Measurements from ENCODE around the gene LIFR.

Gene LIFR

GRCh38 chr5:38540314-38540713, 16.1 kb downstream of the LIFR start (continued):
- TF ChIP-seq KLF17 (tag by site-specific recombination; IDR thresholded peaks at IDR 0.05) (no peak), WT1 (tag by site-specific recombination; IDR thresholded peaks at IDR 0.05) (no peak), ZNF549 (tag by site-specific recombination; IDR thresholded peaks at IDR 0.05) (no peak), ZNF830 (tag by site-specific recombination; IDR thresholded peaks at IDR 0.05; ENCODE audit: low read depth) (no peak), ZNF214 (tag by site-specific recombination; IDR thresholded peaks at IDR 0.05; ENCODE audit: borderline replicate concordance) (no peak), ZNF223 (tag by site-specific recombination; IDR thresholded peaks at IDR 0.05) (no peak), GFI1B (tag by site-specific recombination; IDR thresholded peaks at IDR 0.05) (no peak), PRDM6 (tag by site-specific recombination; IDR thresholded peaks at IDR 0.05) (peak; percentile 37; the same call in 1 of the 2 replicates), ZNF777 (tag by site-specific recombination; IDR thresholded peaks at IDR 0.05; ENCODE audit: borderline replicate concordance) (no peak), ZNF629 (tag by site-specific recombination; IDR thresholded peaks at IDR 0.05) (0 out of 2 replicates have a peak, but pooled peaks have one; percentile 9), ZNF138 (tag by site-specific recombination; IDR thresholded peaks at IDR 0.05; ENCODE audit: borderline replicate concordance) (no peak), HIC1 (tag by site-specific recombination; IDR thresholded peaks at IDR 0.05) (no peak), ZNF670 (tag by site-specific recombination; IDR thresholded peaks at IDR 0.05; ENCODE audit: low read depth) (no peak), ZNF394 (tag by site-specific recombination; IDR thresholded peaks at IDR 0.05; ENCODE audit: borderline replicate concordance) (no peak), TCF7L2 (IDR thresholded peaks at IDR 0.05; ENCODE audit: borderline replicate concordance, low read depth, low read length) (no peak), SCRT2 (tag by site-specific recombination; IDR thresholded peaks at IDR 0.05) (0 out of 2 replicates have a peak, but pooled peaks have one; percentile 52), YY1 (tag by site-specific recombination; IDR thresholded peaks at IDR 0.05) (no peak), ZNF707 (tag by site-specific recombination; IDR thresholded peaks at IDR 0.05) (no peak), ZNF311 (tag by site-specific recombination; IDR thresholded peaks at IDR 0.05; ENCODE audit: borderline replicate concordance) (no peak), IKZF3 (tag by site-specific recombination; IDR thresholded peaks at IDR 0.05) (no peak), ELK4 (IDR thresholded peaks at IDR 0.05; ENCODE audit: borderline replicate concordance, low read depth, low read length) (no peak), PRDM2 (tag by site-specific recombination; IDR thresholded peaks at IDR 0.05; ENCODE audit: borderline replicate concordance) (no peak), SP3 (tag by site-specific recombination; IDR thresholded peaks at IDR 0.05) (no peak), ZNF561 (tag by site-specific recombination; IDR thresholded peaks at IDR 0.05; ENCODE audit: borderline replicate concordance) (peak; percentile 56; the same call in 1 of the 2 replicates)
- TF ChIP-seq, protein P1, sequence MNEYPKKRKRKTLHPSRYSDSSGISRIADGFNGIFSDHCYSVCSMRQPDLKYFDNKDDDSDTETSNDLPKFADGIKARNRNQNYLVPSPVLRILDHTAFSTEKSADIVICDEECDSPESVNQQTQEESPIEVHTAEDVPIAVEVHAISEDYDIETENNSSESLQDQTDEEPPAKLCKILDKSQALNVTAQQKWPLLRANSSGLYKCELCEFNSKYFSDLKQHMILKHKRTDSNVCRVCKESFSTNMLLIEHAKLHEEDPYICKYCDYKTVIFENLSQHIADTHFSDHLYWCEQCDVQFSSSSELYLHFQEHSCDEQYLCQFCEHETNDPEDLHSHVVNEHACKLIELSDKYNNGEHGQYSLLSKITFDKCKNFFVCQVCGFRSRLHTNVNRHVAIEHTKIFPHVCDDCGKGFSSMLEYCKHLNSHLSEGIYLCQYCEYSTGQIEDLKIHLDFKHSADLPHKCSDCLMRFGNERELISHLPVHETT (tag by site-specific recombination; IDR thresholded peaks at IDR 0.05): no peak
- TF ChIP-seq, protein P2, sequence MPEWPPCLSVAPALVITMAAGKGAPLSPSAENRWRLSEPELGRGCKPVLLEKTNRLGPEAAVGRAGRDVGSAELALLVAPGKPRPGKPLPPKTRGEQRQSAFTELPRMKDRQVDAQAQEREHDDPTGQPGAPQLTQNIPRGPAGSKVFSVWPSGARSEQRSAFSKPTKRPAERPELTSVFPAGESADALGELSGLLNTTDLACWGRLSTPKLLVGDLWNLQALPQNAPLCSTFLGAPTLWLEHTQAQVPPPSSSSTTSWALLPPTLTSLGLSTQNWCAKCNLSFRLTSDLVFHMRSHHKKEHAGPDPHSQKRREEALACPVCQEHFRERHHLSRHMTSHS (tag by site-specific recombination; IDR thresholded peaks at IDR 0.05): no peak
